GM12875 (cell line): ENCODE results near the gene OPA3.

Experiments used
- H3K4me3 ChIP-seq: one replicate; pipeline ENCODE4 v1.5.1; 2011; ENCODE audit warnings: low read depth, low read length, control low read depth
- TF ChIP-seq, protein P1 (sequence below): IDR thresholded peaks from 2 replicates; pipeline ENCODE4 v1.5.1; 2011; ENCODE audit warnings: low read depth, mild to moderate bottlenecking, control low read depth, inconsistent platforms, low read length, moderate library complexity, borderline replicate concordance; ENCODE audit not compliant: insufficient read depth

OPA3 gene

DNA sequence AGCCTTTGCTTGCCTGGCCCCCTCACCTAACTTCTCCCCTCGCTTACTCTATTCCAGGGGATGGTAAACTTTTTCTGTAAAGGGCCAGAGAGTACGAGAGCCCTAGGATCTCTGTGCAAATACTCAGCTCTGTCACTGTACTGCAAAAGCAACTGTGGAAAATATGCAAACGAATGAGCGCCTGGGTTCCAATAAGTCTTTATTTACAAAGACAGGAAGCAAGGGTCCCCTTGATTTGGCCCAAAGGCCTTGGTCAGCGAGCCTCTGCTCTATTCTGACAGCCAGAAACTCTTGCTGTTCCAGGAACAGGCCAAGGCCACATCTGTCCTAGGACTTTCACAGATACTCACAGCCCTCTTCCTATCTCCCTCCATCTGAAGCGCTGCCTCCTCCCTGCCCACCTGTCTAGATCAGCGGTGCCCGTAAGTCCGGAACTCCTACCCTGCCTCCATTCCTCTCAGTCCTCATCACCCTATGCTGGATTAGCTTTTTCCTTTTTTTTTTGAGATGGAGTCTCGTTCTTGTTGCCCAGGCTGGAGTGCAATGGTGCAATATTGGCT lies 37.3 kb downstream of the OPA3 start:
- H3K4me3 ChIP-seq: no peak overlapping the region
- TF ChIP-seq, protein P1, sequence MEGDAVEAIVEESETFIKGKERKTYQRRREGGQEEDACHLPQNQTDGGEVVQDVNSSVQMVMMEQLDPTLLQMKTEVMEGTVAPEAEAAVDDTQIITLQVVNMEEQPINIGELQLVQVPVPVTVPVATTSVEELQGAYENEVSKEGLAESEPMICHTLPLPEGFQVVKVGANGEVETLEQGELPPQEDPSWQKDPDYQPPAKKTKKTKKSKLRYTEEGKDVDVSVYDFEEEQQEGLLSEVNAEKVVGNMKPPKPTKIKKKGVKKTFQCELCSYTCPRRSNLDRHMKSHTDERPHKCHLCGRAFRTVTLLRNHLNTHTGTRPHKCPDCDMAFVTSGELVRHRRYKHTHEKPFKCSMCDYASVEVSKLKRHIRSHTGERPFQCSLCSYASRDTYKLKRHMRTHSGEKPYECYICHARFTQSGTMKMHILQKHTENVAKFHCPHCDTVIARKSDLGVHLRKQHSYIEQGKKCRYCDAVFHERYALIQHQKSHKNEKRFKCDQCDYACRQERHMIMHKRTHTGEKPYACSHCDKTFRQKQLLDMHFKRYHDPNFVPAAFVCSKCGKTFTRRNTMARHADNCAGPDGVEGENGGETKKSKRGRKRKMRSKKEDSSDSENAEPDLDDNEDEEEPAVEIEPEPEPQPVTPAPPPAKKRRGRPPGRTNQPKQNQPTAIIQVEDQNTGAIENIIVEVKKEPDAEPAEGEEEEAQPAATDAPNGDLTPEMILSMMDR: no peak

DNA sequence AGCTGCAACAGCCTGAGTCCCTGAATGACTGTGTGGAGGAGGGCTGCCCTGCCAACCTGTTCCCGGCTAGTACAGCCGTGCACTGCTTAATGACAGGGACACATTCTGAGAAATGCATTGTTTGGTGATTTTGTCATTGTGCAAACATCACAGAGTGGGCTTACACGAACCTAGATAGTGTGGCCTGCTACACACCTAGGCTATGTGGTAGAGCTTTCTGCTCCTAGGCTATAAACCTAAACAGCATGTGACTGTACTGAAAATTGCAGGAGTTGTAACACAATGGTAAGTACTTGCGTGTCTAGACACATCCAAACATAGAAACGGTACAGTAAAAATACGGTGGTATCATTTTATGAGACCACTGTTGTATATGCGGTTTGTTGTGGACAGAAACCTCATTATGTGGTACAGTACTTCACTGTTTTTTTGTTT lies 42.4 kb downstream of the OPA3 start:
- TF ChIP-seq, protein P1: no peak
- no peak overlapping the region for H3K4me3 ChIP-seq

DNA sequence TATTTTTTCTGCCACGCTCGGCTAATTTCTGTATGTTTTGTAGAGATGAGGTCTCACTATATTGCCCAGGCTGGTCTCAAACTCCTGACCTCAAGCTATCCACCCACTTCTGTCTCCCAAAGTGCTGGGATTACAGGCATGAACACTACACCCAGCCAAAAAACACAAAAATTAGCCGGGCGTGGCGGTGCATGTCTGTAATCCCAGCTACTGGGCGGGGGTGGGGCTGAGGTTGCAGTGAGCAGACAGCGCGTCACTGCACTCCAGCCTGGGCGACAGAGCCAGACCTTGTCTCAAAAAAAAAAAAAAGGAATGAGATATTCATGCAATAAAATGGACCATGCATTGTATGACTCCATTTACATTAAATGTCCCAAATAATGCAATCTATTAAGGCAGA lies 45.1 kb downstream of the OPA3 start:
- TF ChIP-seq, protein P1: no peak
- H3K4me3 ChIP-seq: no peak overlapping the region

DNA sequence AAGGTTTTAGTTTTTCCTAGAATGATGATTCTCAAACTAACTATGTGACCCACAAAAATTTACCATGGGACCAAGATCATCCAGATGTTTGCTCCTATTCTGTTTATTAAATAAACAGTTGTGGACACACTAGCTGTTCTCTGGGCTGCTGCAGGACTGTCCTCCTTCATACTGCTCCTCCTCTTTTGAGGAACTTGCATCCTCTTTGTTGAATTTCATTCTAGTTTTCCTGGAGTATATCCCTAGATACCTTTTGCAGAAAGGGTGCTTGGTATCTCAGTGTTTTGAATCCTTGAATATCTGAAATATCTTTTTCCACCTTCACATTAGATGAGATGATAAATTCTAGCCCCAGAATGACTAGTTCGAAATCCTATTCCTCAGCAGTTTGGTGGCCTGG lies 53.3 kb downstream of the OPA3 start:
- TF ChIP-seq, protein P1: no peak
- no peak overlapping the region for H3K4me3 ChIP-seq

DNA sequence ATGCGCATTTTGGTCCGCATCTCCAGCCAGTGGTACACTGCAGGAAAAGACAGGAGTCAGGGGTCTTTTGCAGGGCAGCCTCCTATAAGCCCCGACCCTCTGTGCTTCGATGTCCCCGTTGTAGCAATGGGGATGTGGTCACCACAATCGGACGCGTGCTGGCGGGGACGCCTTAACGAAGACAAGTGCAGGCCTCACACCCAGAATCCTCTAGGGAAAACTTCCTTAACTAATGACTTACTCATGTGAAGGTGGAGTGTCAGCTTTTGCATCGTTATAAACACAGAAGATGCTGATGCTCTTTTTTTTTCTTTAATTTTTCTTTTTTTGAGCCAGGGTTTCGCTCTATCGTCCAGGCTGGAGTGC lies 55.2 kb downstream of the OPA3 start:
- TF ChIP-seq, protein P1: no peak
- no peak overlapping the region for H3K4me3 ChIP-seq

DNA sequence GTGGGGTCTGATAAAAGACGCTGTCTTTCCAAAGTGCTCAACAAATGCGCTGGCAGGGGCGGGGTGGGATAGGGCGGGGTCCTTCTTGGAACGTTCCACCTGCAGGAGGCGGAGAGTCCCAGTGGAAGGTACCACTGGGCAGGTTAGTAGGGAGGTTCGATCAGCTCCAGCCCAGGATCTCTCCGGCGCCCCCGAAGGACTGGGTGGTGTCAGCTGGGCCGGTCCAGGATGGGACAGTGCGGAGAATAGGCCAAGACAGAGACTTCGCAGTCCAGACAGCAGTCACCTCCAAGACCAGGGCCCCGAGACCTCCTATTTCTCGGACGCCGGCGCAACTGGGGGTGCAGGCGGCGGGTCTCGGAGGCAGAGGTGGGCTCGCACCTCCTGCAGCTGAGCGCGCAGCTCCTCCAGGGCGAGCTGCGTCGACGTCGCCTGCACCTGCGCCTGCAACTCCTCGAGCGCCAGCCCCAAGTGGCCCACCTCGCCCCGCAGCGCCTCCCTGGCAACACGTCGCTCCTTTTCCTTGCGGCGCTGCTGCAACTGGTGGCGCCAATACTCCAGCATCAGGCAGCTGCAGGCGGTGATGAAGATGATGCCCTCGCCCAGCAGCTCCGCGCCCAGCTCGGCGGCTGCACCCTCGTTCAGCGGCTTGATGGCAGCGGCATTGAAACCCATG lies 55.7 kb downstream of the OPA3 start:
- TF ChIP-seq, protein P1: no peak
- no peak overlapping the region for H3K4me3 ChIP-seq

DNA sequence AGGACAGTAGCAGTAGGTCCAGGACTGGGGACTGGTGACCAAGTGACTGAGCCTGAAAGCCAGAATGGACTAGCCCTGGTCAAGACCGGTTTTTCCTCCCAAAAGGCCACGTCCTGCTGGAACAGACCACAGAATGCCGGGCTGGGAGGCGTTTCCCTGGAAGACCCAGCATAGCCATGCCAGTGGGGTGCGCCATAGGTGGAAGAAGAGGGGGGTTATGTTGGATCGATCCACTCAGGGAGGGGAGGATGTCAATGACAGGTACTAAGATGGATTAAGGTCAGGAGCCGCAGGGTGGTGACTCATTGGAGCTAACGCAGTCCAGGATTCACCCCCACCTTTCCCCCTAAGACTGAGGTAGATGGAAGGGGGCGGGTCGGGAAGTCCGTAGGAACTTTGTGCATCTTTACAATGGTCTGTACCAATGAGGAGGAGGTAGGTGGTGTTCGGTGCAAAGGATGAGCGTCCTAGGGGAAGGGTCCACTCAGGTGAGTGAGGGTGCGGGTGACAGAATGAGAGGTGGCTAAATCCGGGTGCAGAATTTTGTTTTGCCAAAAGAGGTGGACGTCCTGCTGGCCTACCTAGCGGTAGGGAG lies 56.4 kb downstream of the OPA3 start:
- TF ChIP-seq, protein P1: no peak
- no peak overlapping the region for H3K4me3 ChIP-seq
